SH-SY5Y (cell line): ENCODE measurements around the gene PLPP2.

Experiments
- GATA2 ChIP-seq: IDR thresholded peaks from 2 replicates; pipeline ENCODE4 v1.6.1; 2011; ENCODE audit warnings: mild to moderate bottlenecking, low read depth, low read length
- GATA3 ChIP-seq: IDR thresholded peaks from 2 replicates; pipeline ENCODE4 v1.6.1; 2011; ENCODE audit warnings: low read depth, mild to moderate bottlenecking, low read length, moderate library complexity

- TF ChIP-seq GATA2 (no peak), GATA3 (no peak)
Measured at GRCh38 chr19:245457-245856, 45.7 kb downstream of the PLPP2 start.
